ENCODE data around the gene MBD3L1. TPM values are rescaled to one million over a fixed set of nuclear protein-coding genes. Genes with fewer than 3 reads are reported as not detected.

Gene MBD3L1
- total and polyA plus RNA-seq, 7 experiments from 2014 or later: not detected

GRCh38 chr19:8835446-8835845 lies 3.3 kb downstream of the MBD3L1 start:
- Mint-ChIP-seq H3K27me3 (peaks cover 2 to 16% (median 7%) of the 10 kb centered on the region in 5 donors), H3K36me3 (peaks cover 0 to 4% (median 0%) of the 10 kb centered on the region in 5 donors), H3K4me1 (peaks cover 0 to 25% (median 21%) of the 10 kb centered on the region in 7 donors), H3K9me3 (peaks cover 0 to 17% (median 2%) of the 10 kb centered on the region in 11 donors), H3K4me3 (no peak overlapping the region), H3K27ac (no peak overlapping the region)
- ATAC-seq (no peak), DNase-seq (no peak)
- Histone ChIP-seq H3K4me3 (ENCODE audit: low read length) (no peak overlapping the region), H3K9me3 (ENCODE audit: control insufficient read depth in 2 of 3, low read length in 3 of 3) (no peaks in the 10 kb centered on the region), H3K36me3 (ENCODE audit: control insufficient read depth in 2 of 3, insufficient read depth in 3 of 3, low read length in 3 of 3) (no peaks in the 10 kb centered on the region), H3K27ac (ENCODE audit: low read depth, low read length) (no peak overlapping the region), H3K27me3 (ENCODE audit: control insufficient read depth in 2 of 2, insufficient read depth in 2 of 2, low read length in 2 of 2) (no peaks in the 10 kb centered on the region), H3K4me1 (ENCODE audit: control insufficient read depth in 2 of 2, insufficient read depth in 2 of 2, low read length in 2 of 2) (peaks cover 9 to 11% of the 10 kb centered on the region in 2 donors)
- intact Hi-C loops (cut with micrococcal nuclease): loop anchor here in 1 of 2 donors (10.0 kb wide), 1 partner anchor 141 kb away; the partner anchor contains the start of gene ACTL9
- ChIA-PET POLR2A (no interaction called here), CTCF (no interaction called here)

- H3K36me3 ChIP-seq (ENCODE audit: control insufficient read depth in 2 of 3, insufficient read depth in 3 of 3, low read length in 3 of 3): no peaks in the 10 kb centered on the region
- CTCF ChIA-PET: no interaction called here
- H3K27ac Mint-ChIP-seq: no peak overlapping the region
- H3K9me3 ChIP-seq (ENCODE audit: control insufficient read depth in 2 of 3, low read length in 3 of 3): no peaks in the 10 kb centered on the region
- no peak for ATAC-seq
- H3K4me1 ChIP-seq (ENCODE audit: control insufficient read depth in 2 of 2, insufficient read depth in 2 of 2, low read length in 2 of 2): peaks cover 9 to 11% of the 10 kb centered on the region in 2 donors
- H3K4me3 Mint-ChIP-seq: no peak overlapping the region
- peaks cover 6 to 16% (median 11%) of the 10 kb centered on the region in 5 donors for H3K27me3 Mint-ChIP-seq
- no peak overlapping the region for H3K27ac ChIP-seq (ENCODE audit: low read depth, low read length)
- peaks cover 0 to 19% (median 2%) of the 10 kb centered on the region in 11 donors for H3K9me3 Mint-ChIP-seq
- peaks cover 0 to 24% (median 18%) of the 10 kb centered on the region in 7 donors for H3K4me1 Mint-ChIP-seq
- intact Hi-C loops (cut with micrococcal nuclease): loop anchor here in 1 of 2 donors (10.0 kb wide), 1 partner anchor 141 kb away; the partner anchor contains the start of gene ACTL9
- no peak for DNase-seq
- H3K27me3 ChIP-seq (ENCODE audit: control insufficient read depth in 2 of 2, insufficient read depth in 2 of 2, low read length in 2 of 2): no peaks in the 10 kb centered on the region
- POLR2A ChIA-PET: no interaction called here
- H3K36me3 Mint-ChIP-seq: peaks cover 0 to 4% (median 0%) of the 10 kb centered on the region in 5 donors
- no peak overlapping the region for H3K4me3 ChIP-seq (ENCODE audit: low read length)
Measured at GRCh38 chr19:8835877-8836276, 3.7 kb downstream of the MBD3L1 start.

- ChIA-PET CTCF (interaction anchor here (0.7 to 0.8 kb wide), 2 partner anchors 8 to 21 kb away, joined by 3 to 4 read pairs; no protein-coding TSS in a partner anchor), POLR2A (no interaction called here)
- H3K4me3 Mint-ChIP-seq: no peak overlapping the region
- H3K9me3 ChIP-seq (ENCODE audit: control insufficient read depth in 2 of 3, low read length in 3 of 3): no peaks in the 10 kb centered on the region
- intact Hi-C loops (cut with micrococcal nuclease): no loop called here
- H3K4me1 Mint-ChIP-seq: no peaks in the 10 kb centered on the region
- peaks cover 0 to 4% (median 0%) of the 10 kb centered on the region in 5 donors for H3K36me3 Mint-ChIP-seq
- H3K4me3 ChIP-seq (ENCODE audit: low read length): no peak overlapping the region
- ATAC-seq (no peak), DNase-seq (no peak)
- no peak overlapping the region for H3K27ac Mint-ChIP-seq
- peaks cover 0 to 6% (median 2%) of the 10 kb centered on the region in 11 donors for H3K9me3 Mint-ChIP-seq
- peaks cover 4 to 25% (median 14%) of the 10 kb centered on the region in 5 donors for H3K27me3 Mint-ChIP-seq
- no peak overlapping the region for H3K27ac ChIP-seq (ENCODE audit: low read depth, low read length)
- no peaks in the 10 kb centered on the region for H3K27me3 ChIP-seq (ENCODE audit: control insufficient read depth in 2 of 2, insufficient read depth in 2 of 2, low read length in 2 of 2)
- H3K36me3 ChIP-seq (ENCODE audit: control insufficient read depth in 2 of 3, insufficient read depth in 3 of 3, low read length in 3 of 3): no peaks in the 10 kb centered on the region
- no peaks in the 10 kb centered on the region for H3K4me1 ChIP-seq (ENCODE audit: control insufficient read depth in 2 of 2, insufficient read depth in 2 of 2, low read length in 2 of 2)
Measured at GRCh38 chr19:8840708-8841107, 8.5 kb downstream of the MBD3L1 start.

- Mint-ChIP-seq H3K36me3 (peaks cover 0 to 14% (median 3%) of the 10 kb centered on the region in 5 donors), H3K27me3 (peaks cover 0 to 37% (median 25%) of the 10 kb centered on the region in 5 donors), H3K4me3 (no peak overlapping the region), H3K4me1 (no peaks in the 10 kb centered on the region), H3K9me3 (peaks cover 3 to 44% (median 18%) of the 10 kb centered on the region in 11 donors), H3K27ac (no peak overlapping the region)
- H3K27ac ChIP-seq (ENCODE audit: low read depth, low read length): no peak overlapping the region
- peaks cover 0 to 5% (median 0%) of the 10 kb centered on the region in 3 experiments for H3K9me3 ChIP-seq (ENCODE audit: control insufficient read depth in 2 of 3, low read length in 3 of 3)
- no peaks in the 10 kb centered on the region for H3K36me3 ChIP-seq (ENCODE audit: control insufficient read depth in 2 of 3, insufficient read depth in 3 of 3, low read length in 3 of 3)
- H3K4me1 ChIP-seq (ENCODE audit: control insufficient read depth in 2 of 2, insufficient read depth in 2 of 2, low read length in 2 of 2): no peaks in the 10 kb centered on the region
- DNase-seq: no peak
- ATAC-seq: no peak
- ChIA-PET CTCF (no interaction called here), POLR2A (no interaction called here)
- no peaks in the 10 kb centered on the region for H3K27me3 ChIP-seq (ENCODE audit: control insufficient read depth in 2 of 2, insufficient read depth in 2 of 2, low read length in 2 of 2)
- H3K4me3 ChIP-seq (ENCODE audit: low read length): no peak overlapping the region
- intact Hi-C loops (cut with micrococcal nuclease): no loop called here
Measured at GRCh38 chr19:8846819-8847218, 14.6 kb downstream of the MBD3L1 start.

- no peaks in the 10 kb centered on the region for H3K4me1 Mint-ChIP-seq
- no peaks in the 10 kb centered on the region for H3K36me3 ChIP-seq (ENCODE audit: control insufficient read depth in 2 of 3, insufficient read depth in 3 of 3, low read length in 3 of 3)
- H3K4me3 Mint-ChIP-seq: no peak overlapping the region
- H3K27me3 ChIP-seq (ENCODE audit: control insufficient read depth in 2 of 2, insufficient read depth in 2 of 2, low read length in 2 of 2): no peaks in the 10 kb centered on the region
- peaks cover 0 to 42% (median 31%) of the 10 kb centered on the region in 5 donors for H3K27me3 Mint-ChIP-seq
- H3K36me3 Mint-ChIP-seq: peaks cover 0 to 14% (median 3%) of the 10 kb centered on the region in 5 donors
- DNase-seq (no peak), ATAC-seq (no peak)
- peaks cover 0 to 5% (median 0%) of the 10 kb centered on the region in 3 experiments for H3K9me3 ChIP-seq (ENCODE audit: control insufficient read depth in 2 of 3, low read length in 3 of 3)
- ChIA-PET POLR2A (no interaction called here), CTCF (no interaction called here)
- H3K9me3 Mint-ChIP-seq: peaks cover 3 to 50% (median 18%) of the 10 kb centered on the region in 11 donors
- no peak overlapping the region for H3K4me3 ChIP-seq (ENCODE audit: low read length)
- H3K27ac ChIP-seq (ENCODE audit: low read depth, low read length): no peak overlapping the region
- intact Hi-C loops (cut with micrococcal nuclease): no loop called here
- peak overlapping the region in 1 of 9 donors; percentile 27 for H3K27ac Mint-ChIP-seq
- H3K4me1 ChIP-seq (ENCODE audit: control insufficient read depth in 2 of 2, insufficient read depth in 2 of 2, low read length in 2 of 2): no peaks in the 10 kb centered on the region
Measured at GRCh38 chr19:8849232-8849631, 17.1 kb downstream of the MBD3L1 start.

- H3K4me1 Mint-ChIP-seq: no peaks in the 10 kb centered on the region
- H3K36me3 ChIP-seq (ENCODE audit: control insufficient read depth in 2 of 3, insufficient read depth in 3 of 3, low read length in 3 of 3): no peaks in the 10 kb centered on the region
- intact Hi-C loops (cut with micrococcal nuclease): no loop called here
- no peak for ATAC-seq
- H3K9me3 Mint-ChIP-seq: peaks cover 3 to 50% (median 18%) of the 10 kb centered on the region in 11 donors
- H3K27ac ChIP-seq (ENCODE audit: low read depth, low read length): no peak overlapping the region
- peaks cover 0 to 5% (median 0%) of the 10 kb centered on the region in 3 experiments for H3K9me3 ChIP-seq (ENCODE audit: control insufficient read depth in 2 of 3, low read length in 3 of 3)
- POLR2A ChIA-PET: no interaction called here
- H3K36me3 Mint-ChIP-seq: peaks cover 0 to 14% (median 3%) of the 10 kb centered on the region in 5 donors
- peaks cover 0 to 39% (median 36%) of the 10 kb centered on the region in 5 donors for H3K27me3 Mint-ChIP-seq
- no peak overlapping the region for H3K27ac Mint-ChIP-seq
- no peaks in the 10 kb centered on the region for H3K27me3 ChIP-seq (ENCODE audit: control insufficient read depth in 2 of 2, insufficient read depth in 2 of 2, low read length in 2 of 2)
- H3K4me3 Mint-ChIP-seq: no peak overlapping the region
- CTCF ChIA-PET: no interaction called here
- no peak overlapping the region for H3K4me3 ChIP-seq (ENCODE audit: low read length)
- H3K4me1 ChIP-seq (ENCODE audit: control insufficient read depth in 2 of 2, insufficient read depth in 2 of 2, low read length in 2 of 2): no peaks in the 10 kb centered on the region
- DNase-seq: no peak
Measured at GRCh38 chr19:8850488-8850887, 18.3 kb downstream of the MBD3L1 start.

GRCh38 chr19:8858260-8858659 lies 26.1 kb downstream of the MBD3L1 start:
- no peak overlapping the region for H3K27ac Mint-ChIP-seq
- H3K27ac ChIP-seq (ENCODE audit: low read depth, low read length): no peak overlapping the region
- peaks cover 0 to 7% (median 0%) of the 10 kb centered on the region in 11 donors for H3K9me3 Mint-ChIP-seq
- H3K27me3 ChIP-seq (ENCODE audit: control insufficient read depth in 2 of 2, insufficient read depth in 2 of 2, low read length in 2 of 2): no peaks in the 10 kb centered on the region
- H3K36me3 Mint-ChIP-seq: no peaks in the 10 kb centered on the region
- peaks cover 0 to 41% (median 40%) of the 10 kb centered on the region in 5 donors for H3K27me3 Mint-ChIP-seq
- H3K4me3 ChIP-seq (ENCODE audit: low read length): no peak overlapping the region
- no peaks in the 10 kb centered on the region for H3K4me1 Mint-ChIP-seq
- intact Hi-C loops (cut with micrococcal nuclease): no loop called here
- no peaks in the 10 kb centered on the region for H3K4me1 ChIP-seq (ENCODE audit: control insufficient read depth in 2 of 2, insufficient read depth in 2 of 2, low read length in 2 of 2)
- ATAC-seq (no peak), DNase-seq (no peak)
- H3K36me3 ChIP-seq (ENCODE audit: control insufficient read depth in 2 of 3, insufficient read depth in 3 of 3, low read length in 3 of 3): no peaks in the 10 kb centered on the region
- no peaks in the 10 kb centered on the region for H3K9me3 ChIP-seq (ENCODE audit: control insufficient read depth in 2 of 3, low read length in 3 of 3)
- CTCF ChIA-PET: no interaction called here
- H3K4me3 Mint-ChIP-seq: no peak overlapping the region
- POLR2A ChIA-PET: no interaction called here
